ENCODE measurements around the gene XYLT2.
A peak's percentile ranks its signal among the peaks of the same experiment; 100 is the strongest.

XYLT2 gene

GRCh38 chr17:50365649-50366393 lies 19.9 kb downstream of the XYLT2 start:
- TF ChIP-seq CTCF (conservative IDR thresholded peaks at IDR 0.05) = no peak
- H3K27ac ChIP-seq = no peak overlapping the region

GRCh38 chr17:50367401-50367800 lies 21.5 kb downstream of the XYLT2 start:
- no peak overlapping the region for H3K27ac ChIP-seq
- no peak for TF ChIP-seq CTCF (conservative IDR thresholded peaks at IDR 0.05)

- no peak for TF ChIP-seq CTCF (conservative IDR thresholded peaks at IDR 0.05)
- no peak overlapping the region for H3K27ac ChIP-seq
Measured at GRCh38 chr17:50370052-50370451, 24.1 kb downstream of the XYLT2 start.

GRCh38 chr17:50371526-50371925 lies 25.6 kb downstream of the XYLT2 start:
- no peak for TF ChIP-seq CTCF (conservative IDR thresholded peaks at IDR 0.05)
- no peak overlapping the region for H3K27ac ChIP-seq

GRCh38 chr17:50372222-50372757 lies 26.4 kb downstream of the XYLT2 start:
- TF ChIP-seq CTCF (conservative IDR thresholded peaks at IDR 0.05) = no peak
- H3K27ac ChIP-seq = peak overlapping the region; percentile 97

- H3K27ac ChIP-seq = peak within 1 kb of the TSS; percentile 97
- TF ChIP-seq CTCF (conservative IDR thresholded peaks at IDR 0.05) = no peak
Measured at GRCh38 chr17:50372758-50373556, 27.0 kb downstream of the XYLT2 start, which contains the start of the genes EME1 and MRPL27. TSS of gene EME1 (plus strand) at chr17:50373229. CDS start at chr17:50375209, 1,980 bp downstream. TSS of gene MRPL27 (minus strand) at chr17:50373184. CDS start at chr17:50373170, 14 bp downstream.

GRCh38 chr17:50373705-50374104 lies 27.8 kb downstream of the XYLT2 start:
- H3K27ac ChIP-seq = peak overlapping the region; percentile 97
- TF ChIP-seq CTCF (conservative IDR thresholded peaks at IDR 0.05) = no peak

All from VCaP (cell line).